ENCODE results near the gene IFNL3. TPM values are rescaled to one million over a fixed set of nuclear protein-coding genes. Genes with fewer than 3 reads are reported as not detected.
"Not testable (repeated sequence)": the region's sequence is repeated elsewhere in the genome, so short reads cannot be mapped to it uniquely, and the experiment has no call there.

The IFNL3 gene
- total RNA-seq: not detected in 2 replicates
- long read RNA-seq: 0 reads

DNA sequence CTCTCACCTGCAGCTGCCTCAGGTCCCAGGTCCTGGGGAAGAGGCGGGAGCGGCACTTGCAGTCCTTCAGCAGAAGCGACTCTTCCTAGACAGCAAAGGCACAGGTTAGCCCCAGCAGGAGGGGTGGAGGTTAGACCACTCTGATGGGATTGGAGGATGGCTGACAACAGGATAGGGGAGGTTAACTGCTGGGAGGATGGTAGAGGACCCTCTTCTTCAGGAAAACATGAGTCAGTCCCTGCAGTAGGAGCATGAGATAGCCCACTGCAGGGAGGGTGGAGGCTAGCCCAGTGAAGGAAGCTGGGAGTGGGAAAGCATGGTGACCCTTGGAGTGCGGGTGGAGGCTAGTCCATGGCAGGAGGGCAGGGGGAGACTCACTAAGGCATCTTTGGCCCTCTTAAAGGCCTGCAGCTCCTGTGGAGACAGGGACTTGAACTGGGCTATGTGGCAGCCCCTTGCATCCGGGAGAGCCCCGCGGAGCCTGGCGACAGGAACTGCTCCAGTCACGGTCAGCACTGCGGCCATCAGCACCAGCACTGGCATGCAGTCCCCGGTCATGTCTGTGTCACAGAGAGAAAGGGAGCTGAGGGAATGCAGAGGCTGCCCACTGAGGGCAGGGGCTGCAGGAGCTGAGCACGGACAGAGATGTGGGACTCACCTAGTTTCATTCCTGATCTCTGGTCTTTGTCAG lies at the start of gene IFNL3:
IFNL3 (minus strand) TSS at position 597 of the 691 bp plus-strand sequence; CDS start at position 558, 39 bp downstream.
- H3K27me3 Mint-ChIP-seq (ENCODE audit: low read depth): peaks cover 56% of the 10 kb centered on the region

GRCh38 chr19:39293394-39293793 lies 48.6 kb upstream of the IFNL3 start:
- Mint-ChIP-seq H3K9me3 (no peaks in the 10 kb centered on the region), H3K36me3 (ENCODE audit: low read depth) (no peaks in the 10 kb centered on the region), H3K4me1 (no peaks in the 10 kb centered on the region), H3K27ac (ENCODE audit: unreplicated experiment) (no peak overlapping the region), H3K4me3 (no peak overlapping the region), H3K27me3 (ENCODE audit: low read depth) (peaks cover 79% of the 10 kb centered on the region)
- TF ChIP-seq, protein P1, sequence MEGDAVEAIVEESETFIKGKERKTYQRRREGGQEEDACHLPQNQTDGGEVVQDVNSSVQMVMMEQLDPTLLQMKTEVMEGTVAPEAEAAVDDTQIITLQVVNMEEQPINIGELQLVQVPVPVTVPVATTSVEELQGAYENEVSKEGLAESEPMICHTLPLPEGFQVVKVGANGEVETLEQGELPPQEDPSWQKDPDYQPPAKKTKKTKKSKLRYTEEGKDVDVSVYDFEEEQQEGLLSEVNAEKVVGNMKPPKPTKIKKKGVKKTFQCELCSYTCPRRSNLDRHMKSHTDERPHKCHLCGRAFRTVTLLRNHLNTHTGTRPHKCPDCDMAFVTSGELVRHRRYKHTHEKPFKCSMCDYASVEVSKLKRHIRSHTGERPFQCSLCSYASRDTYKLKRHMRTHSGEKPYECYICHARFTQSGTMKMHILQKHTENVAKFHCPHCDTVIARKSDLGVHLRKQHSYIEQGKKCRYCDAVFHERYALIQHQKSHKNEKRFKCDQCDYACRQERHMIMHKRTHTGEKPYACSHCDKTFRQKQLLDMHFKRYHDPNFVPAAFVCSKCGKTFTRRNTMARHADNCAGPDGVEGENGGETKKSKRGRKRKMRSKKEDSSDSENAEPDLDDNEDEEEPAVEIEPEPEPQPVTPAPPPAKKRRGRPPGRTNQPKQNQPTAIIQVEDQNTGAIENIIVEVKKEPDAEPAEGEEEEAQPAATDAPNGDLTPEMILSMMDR (conservative IDR thresholded peaks at IDR 0.05): no peak
- no peak for DNase-seq (ENCODE audit: low read depth, low spot score)

More for the DNA sequence above, at the start of gene IFNL3:
- H3K9me3 Mint-ChIP-seq; H3K4me1 Mint-ChIP-seq; H3K4me3 Mint-ChIP-seq; H3K36me3 Mint-ChIP-seq (ENCODE audit: low read depth); H3K27ac Mint-ChIP-seq (ENCODE audit: unreplicated experiment); DNase-seq (ENCODE audit: low read depth, low spot score): not testable (repeated sequence)

DNA sequence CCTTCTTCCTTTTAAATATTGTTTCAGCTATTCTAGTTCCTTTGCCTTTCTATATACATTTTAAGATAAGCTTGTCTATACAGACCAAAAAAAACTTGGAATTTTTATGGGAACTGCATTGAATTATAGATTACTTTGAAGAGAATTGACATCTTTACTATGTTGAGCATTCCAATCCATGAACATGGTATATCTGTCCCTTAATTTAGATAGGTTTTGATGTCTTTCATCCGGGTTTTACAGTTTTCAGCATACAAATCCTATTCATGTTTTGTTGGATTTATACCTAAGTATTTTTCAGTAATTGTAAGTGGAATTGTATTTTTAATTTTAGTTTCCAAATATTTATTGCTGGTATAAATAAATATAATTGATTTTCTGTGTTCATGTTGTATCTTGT lies 39.2 kb upstream of the IFNL3 start:
- Mint-ChIP-seq H3K4me3 (no peak overlapping the region), H3K27ac (ENCODE audit: unreplicated experiment) (no peak overlapping the region), H3K27me3 (ENCODE audit: low read depth) (peaks cover 80% of the 10 kb centered on the region), H3K4me1 (no peaks in the 10 kb centered on the region), H3K9me3 (peaks cover 6% of the 10 kb centered on the region), H3K36me3 (ENCODE audit: low read depth) (no peaks in the 10 kb centered on the region)
- no peak for DNase-seq (ENCODE audit: low read depth, low spot score)
- TF ChIP-seq, protein P1 (conservative IDR thresholded peaks at IDR 0.05): no peak

- no peak for DNase-seq (ENCODE audit: low read depth, low spot score)
- Mint-ChIP-seq H3K4me3 (no peak overlapping the region), H3K36me3 (ENCODE audit: low read depth) (no peaks in the 10 kb centered on the region), H3K27me3 (ENCODE audit: low read depth) (peaks cover 69% of the 10 kb centered on the region), H3K4me1 (no peaks in the 10 kb centered on the region), H3K9me3 (peaks cover 6% of the 10 kb centered on the region), H3K27ac (ENCODE audit: unreplicated experiment) (no peak overlapping the region)
- TF ChIP-seq, protein P1 (conservative IDR thresholded peaks at IDR 0.05): no peak
Observed at GRCh38 chr19:39282021-39282420, 37.2 kb upstream of the IFNL3 start.

GRCh38 chr19:39277598-39277997 lies 32.8 kb upstream of the IFNL3 start:
- Mint-ChIP-seq H3K4me3 (no peak overlapping the region), H3K9me3 (peaks cover 3% of the 10 kb centered on the region), H3K36me3 (ENCODE audit: low read depth) (no peaks in the 10 kb centered on the region), H3K27ac (ENCODE audit: unreplicated experiment) (peak overlapping the region; percentile 90), H3K4me1 (no peaks in the 10 kb centered on the region), H3K27me3 (ENCODE audit: low read depth) (peaks cover 62% of the 10 kb centered on the region)
- TF ChIP-seq, protein P1 (conservative IDR thresholded peaks at IDR 0.05): no peak
- DNase-seq (ENCODE audit: low read depth, low spot score): no peak

- peaks cover 57% of the 10 kb centered on the region for H3K27me3 Mint-ChIP-seq (ENCODE audit: low read depth)
- H3K4me3 Mint-ChIP-seq: no peak overlapping the region
- TF ChIP-seq, protein P1 (conservative IDR thresholded peaks at IDR 0.05): no peak
Observed at GRCh38 chr19:39276740-39277139, 31.9 kb upstream of the IFNL3 start.

More at GRCh38 chr19:39276740-39277139, 31.9 kb upstream of the IFNL3 start:
- no peak overlapping the region for H3K27ac Mint-ChIP-seq (ENCODE audit: unreplicated experiment)
- H3K9me3 Mint-ChIP-seq: no peaks in the 10 kb centered on the region
- no peaks in the 10 kb centered on the region for H3K36me3 Mint-ChIP-seq (ENCODE audit: low read depth)
- DNase-seq (ENCODE audit: low read depth, low spot score): no peak
- no peaks in the 10 kb centered on the region for H3K4me1 Mint-ChIP-seq

All from neural crest cell (in vitro differentiated cells).